Measurements from ENCODE around the gene FRK.

FRK gene

GRCh38 chr6:116027801-116028200, 32.9 kb downstream of the FRK start:
- no peaks in the 10 kb centered on the region for H3K9me3 ChIP-seq (ENCODE audit: control insufficient read depth, low read length)
- no peaks in the 10 kb centered on the region for H3K27me3 ChIP-seq (ENCODE audit: control insufficient read depth in 1 of 2, insufficient read depth in 1 of 2, low read length in 2 of 2)
- H3K79me1 ChIP-seq (replicated peaks; ENCODE audit: low read length, poor library complexity, severe bottlenecking), result peaks cover 12% of the 10 kb centered on the region
- no peaks in the 10 kb centered on the region for H3K36me3 ChIP-seq (ENCODE audit: control insufficient read depth in 1 of 2, insufficient read depth in 2 of 2, low read depth in 1 of 2, low read length in 2 of 2)
- no peaks in the 10 kb centered on the region for H3K4me1 ChIP-seq (ENCODE audit: control insufficient read depth, insufficient read depth, low read depth, low read length)
- no peak overlapping the region for H3K9ac ChIP-seq (ENCODE audit: low read length)
- no peak overlapping the region for H3K23ac ChIP-seq (ENCODE audit: low read length in 2 of 2)
- H2AFZ ChIP-seq (ENCODE audit: low read depth, low read length), result no peak overlapping the region
- no peak overlapping the region for H3K14ac ChIP-seq (ENCODE audit: low read length in 2 of 2)
- DNase-seq, result no peak
- no peak overlapping the region for H4K8ac ChIP-seq (ENCODE audit: low read length)
- H2BK15ac ChIP-seq (ENCODE audit: low read depth, poor library complexity, severe bottlenecking), result no peak overlapping the region
- H3K18ac ChIP-seq (ENCODE audit: low read depth in 1 of 2, low read length in 2 of 2), result no peak overlapping the region
- H3K4me2 ChIP-seq (ENCODE audit: low read length, poor library complexity, severe bottlenecking), result no peak overlapping the region
- H4K91ac ChIP-seq (ENCODE audit: low read length), result no peak overlapping the region
- H3K4me3 ChIP-seq (ENCODE audit: insufficient read depth in 1 of 2, low read depth in 1 of 2, low read length in 2 of 2), result no peak overlapping the region
- no peak overlapping the region for H2BK120ac ChIP-seq (ENCODE audit: low read depth, low read length)
- H3K27ac ChIP-seq (ENCODE audit: low read length, poor library complexity, severe bottlenecking), result no peak overlapping the region
- no peak overlapping the region for H2BK12ac ChIP-seq (ENCODE audit: low read length in 2 of 2)
- H3K4ac ChIP-seq (ENCODE audit: low read depth in 1 of 2, low read length in 2 of 2), result no peak overlapping the region
- H2BK5ac ChIP-seq (ENCODE audit: low read depth, low read length, poor library complexity, severe bottlenecking), result no peak overlapping the region
- no peak overlapping the region for H2AK5ac ChIP-seq (ENCODE audit: low read length, severe bottlenecking)

GRCh38 chr6:116025405-116025804, 35.3 kb downstream of the FRK start:
- Histone ChIP-seq H3K4me3 (ENCODE audit: insufficient read depth in 1 of 2, low read depth in 1 of 2, low read length in 2 of 2) (no peak overlapping the region), H4K91ac (ENCODE audit: low read length) (no peak overlapping the region), H3K4me1 (ENCODE audit: control insufficient read depth, insufficient read depth, low read depth, low read length) (no peaks in the 10 kb centered on the region), H3K9ac (ENCODE audit: low read length) (no peak overlapping the region), H3K27me3 (ENCODE audit: control insufficient read depth in 1 of 2, insufficient read depth in 1 of 2, low read length in 2 of 2) (no peaks in the 10 kb centered on the region), H2AK5ac (ENCODE audit: low read length, severe bottlenecking) (no peak overlapping the region), H3K79me1 (replicated peaks; ENCODE audit: low read length, poor library complexity, severe bottlenecking) (peaks cover 9% of the 10 kb centered on the region), H3K27ac (ENCODE audit: low read length, poor library complexity, severe bottlenecking) (no peak overlapping the region), H3K14ac (ENCODE audit: low read length in 2 of 2) (no peak overlapping the region), H3K9me3 (ENCODE audit: control insufficient read depth, low read length) (no peaks in the 10 kb centered on the region), H3K18ac (ENCODE audit: low read depth in 1 of 2, low read length in 2 of 2) (no peak overlapping the region), H3K36me3 (ENCODE audit: control insufficient read depth in 1 of 2, insufficient read depth in 2 of 2, low read depth in 1 of 2, low read length in 2 of 2) (no peaks in the 10 kb centered on the region), H3K4ac (ENCODE audit: low read depth in 1 of 2, low read length in 2 of 2) (no peak overlapping the region), H3K4me2 (ENCODE audit: low read length, poor library complexity, severe bottlenecking) (no peak overlapping the region), H2BK15ac (ENCODE audit: low read depth, poor library complexity, severe bottlenecking) (no peak overlapping the region), H3K23ac (ENCODE audit: low read length in 2 of 2) (no peak overlapping the region), H2AFZ (ENCODE audit: low read depth, low read length) (no peak overlapping the region), H4K8ac (ENCODE audit: low read length) (no peak overlapping the region), H2BK12ac (ENCODE audit: low read length in 2 of 2) (no peak overlapping the region), H2BK5ac (ENCODE audit: low read depth, low read length, poor library complexity, severe bottlenecking) (no peak overlapping the region), H2BK120ac (ENCODE audit: low read depth, low read length) (no peak overlapping the region)
- no peak for DNase-seq

- no peak overlapping the region for H3K14ac ChIP-seq (ENCODE audit: low read length in 2 of 2)
- H2BK5ac ChIP-seq (ENCODE audit: low read depth, low read length, poor library complexity, severe bottlenecking), result no peak overlapping the region
- H3K9ac ChIP-seq (ENCODE audit: low read length), result no peak overlapping the region
- no peak overlapping the region for H3K23ac ChIP-seq (ENCODE audit: low read length in 2 of 2)
- no CpG with 5 or more reads among the region's 2 CpGs for WGBS
- no peak overlapping the region for H2BK120ac ChIP-seq (ENCODE audit: low read depth, low read length)
- H2AFZ ChIP-seq (ENCODE audit: low read depth, low read length), result no peak overlapping the region
- no peak overlapping the region for H3K4ac ChIP-seq (ENCODE audit: low read depth in 1 of 2, low read length in 2 of 2)
- H3K4me3 ChIP-seq (ENCODE audit: insufficient read depth in 1 of 2, low read depth in 1 of 2, low read length in 2 of 2), result no peak overlapping the region
- no peaks in the 10 kb centered on the region for H3K9me3 ChIP-seq (ENCODE audit: control insufficient read depth, low read length)
- no peak overlapping the region for H2BK12ac ChIP-seq (ENCODE audit: low read length in 2 of 2)
- no peak overlapping the region for H4K91ac ChIP-seq (ENCODE audit: low read length)
- no peak overlapping the region for H3K4me2 ChIP-seq (ENCODE audit: low read length, poor library complexity, severe bottlenecking)
- H3K79me1 ChIP-seq (replicated peaks; ENCODE audit: low read length, poor library complexity, severe bottlenecking), result peaks cover 7% of the 10 kb centered on the region
- H2BK15ac ChIP-seq (ENCODE audit: low read depth, poor library complexity, severe bottlenecking), result no peak overlapping the region
- H3K36me3 ChIP-seq (ENCODE audit: control insufficient read depth in 1 of 2, insufficient read depth in 2 of 2, low read depth in 1 of 2, low read length in 2 of 2), result no peaks in the 10 kb centered on the region
- no peak overlapping the region for H3K27ac ChIP-seq (ENCODE audit: low read length, poor library complexity, severe bottlenecking)
- no peak overlapping the region for H2AK5ac ChIP-seq (ENCODE audit: low read length, severe bottlenecking)
- no peaks in the 10 kb centered on the region for H3K27me3 ChIP-seq (ENCODE audit: control insufficient read depth in 1 of 2, insufficient read depth in 1 of 2, low read length in 2 of 2)
- H4K8ac ChIP-seq (ENCODE audit: low read length), result no peak overlapping the region
- no peak overlapping the region for H3K18ac ChIP-seq (ENCODE audit: low read depth in 1 of 2, low read length in 2 of 2)
- DNase-seq, result no peak
- peaks cover 1% of the 10 kb centered on the region for H3K4me1 ChIP-seq (ENCODE audit: control insufficient read depth, insufficient read depth, low read depth, low read length)
Observed at GRCh38 chr6:116022841-116023445, 37.7 kb downstream of the FRK start.

GRCh38 chr6:116020738-116021137, 40.0 kb downstream of the FRK start:
- Histone ChIP-seq H3K4ac (ENCODE audit: low read depth in 1 of 2, low read length in 2 of 2) (no peak overlapping the region), H3K4me3 (ENCODE audit: insufficient read depth in 1 of 2, low read depth in 1 of 2, low read length in 2 of 2) (no peak overlapping the region), H3K36me3 (ENCODE audit: control insufficient read depth in 1 of 2, insufficient read depth in 2 of 2, low read depth in 1 of 2, low read length in 2 of 2) (no peaks in the 10 kb centered on the region), H4K8ac (ENCODE audit: low read length) (no peak overlapping the region), H3K23ac (ENCODE audit: low read length in 2 of 2) (no peak overlapping the region), H2AFZ (ENCODE audit: low read depth, low read length) (no peak overlapping the region), H3K4me1 (ENCODE audit: control insufficient read depth, insufficient read depth, low read depth, low read length) (peaks cover 7% of the 10 kb centered on the region), H3K14ac (ENCODE audit: low read length in 2 of 2) (no peak overlapping the region), H3K27me3 (ENCODE audit: control insufficient read depth in 1 of 2, insufficient read depth in 1 of 2, low read length in 2 of 2) (no peaks in the 10 kb centered on the region), H2BK15ac (ENCODE audit: low read depth, poor library complexity, severe bottlenecking) (no peak overlapping the region), H3K9me3 (ENCODE audit: control insufficient read depth, low read length) (no peaks in the 10 kb centered on the region), H2BK5ac (ENCODE audit: low read depth, low read length, poor library complexity, severe bottlenecking) (no peak overlapping the region), H4K91ac (ENCODE audit: low read length) (no peak overlapping the region), H2BK12ac (ENCODE audit: low read length in 2 of 2) (no peak overlapping the region), H2AK5ac (ENCODE audit: low read length, severe bottlenecking) (no peak overlapping the region), H3K9ac (ENCODE audit: low read length) (no peak overlapping the region), H3K27ac (ENCODE audit: low read length, poor library complexity, severe bottlenecking) (no peak overlapping the region), H3K18ac (ENCODE audit: low read depth in 1 of 2, low read length in 2 of 2) (no peak overlapping the region), H3K79me1 (replicated peaks; ENCODE audit: low read length, poor library complexity, severe bottlenecking) (peaks cover 5% of the 10 kb centered on the region), H2BK120ac (ENCODE audit: low read depth, low read length) (no peak overlapping the region), H3K4me2 (ENCODE audit: low read length, poor library complexity, severe bottlenecking) (no peak overlapping the region)
- no peak for DNase-seq
